NCI-H2171 treated with DMSO at 0.1 percent for 48 hours (cell line): ENCODE data around the gene PPOX.

Source experiments
- DNase-seq: peaks from one replicate; lab custom pipeline; 2025; lab: John Stamatoyannopoulos, UW

PPOX gene

GRCh38 chr1:161153682-161154337, 12.4 kb upstream of the PPOX start, which contains the start of gene UFC1:
Gene UFC1, plus strand, starts transcription at chr1:161153978. Its CDS starts 20 bp downstream, at chr1:161153998.
- DNase-seq = peak; percentile 94

- no peak for DNase-seq
Observed at GRCh38 chr1:161157867-161158266, 8.4 kb upstream of the PPOX start.

GRCh38 chr1:161158316-161159010, 7.8 kb upstream of the PPOX start:
- DNase-seq = no peak

DNA sequence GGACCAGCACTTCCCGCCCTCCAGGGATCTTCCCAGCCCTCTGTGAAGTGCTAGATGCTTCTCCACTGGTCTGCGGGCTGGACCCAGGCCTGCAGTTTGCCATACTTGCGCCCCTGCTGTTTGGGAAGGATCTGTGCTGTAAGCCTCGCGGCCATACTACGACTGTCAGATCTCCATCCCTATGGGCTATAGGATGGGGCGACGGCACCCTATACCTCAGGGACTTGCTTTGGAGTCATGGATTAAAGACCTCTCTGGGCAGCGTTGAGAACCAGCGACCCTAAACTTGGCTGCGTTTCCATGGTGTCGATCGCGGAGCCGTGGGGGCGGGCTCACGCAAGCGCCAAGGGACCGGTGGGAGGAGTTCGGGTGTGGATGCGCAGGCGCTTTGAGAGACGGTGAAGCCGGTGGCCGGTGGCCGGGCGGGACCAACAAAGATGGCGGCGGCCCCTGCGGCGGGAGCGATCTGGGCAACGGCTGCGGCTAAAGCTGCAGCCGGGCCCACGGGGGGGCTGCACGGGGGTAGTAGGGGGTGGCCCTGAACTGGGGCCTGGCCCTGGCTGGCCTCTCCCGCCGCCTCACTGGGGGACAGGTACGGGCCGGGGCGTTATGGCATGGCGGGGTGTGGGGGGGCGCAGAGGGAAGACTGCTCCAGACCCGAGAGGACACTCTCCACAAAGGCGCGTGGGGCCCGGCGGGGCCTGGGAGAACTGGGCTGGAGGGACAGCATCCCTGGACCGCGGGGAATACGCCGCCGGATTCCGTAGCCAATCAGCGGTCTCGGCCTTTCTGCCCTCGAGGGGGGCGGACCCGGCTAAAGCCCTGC, 6.9 kb upstream of the PPOX start, which contains the start of gene USP21:
USP21 (plus strand) TSS at position 414 of the 826 bp plus-strand sequence. CDS start 1,141 bp downstream, outside the sequence.
- peak; percentile 89 for DNase-seq

DNA sequence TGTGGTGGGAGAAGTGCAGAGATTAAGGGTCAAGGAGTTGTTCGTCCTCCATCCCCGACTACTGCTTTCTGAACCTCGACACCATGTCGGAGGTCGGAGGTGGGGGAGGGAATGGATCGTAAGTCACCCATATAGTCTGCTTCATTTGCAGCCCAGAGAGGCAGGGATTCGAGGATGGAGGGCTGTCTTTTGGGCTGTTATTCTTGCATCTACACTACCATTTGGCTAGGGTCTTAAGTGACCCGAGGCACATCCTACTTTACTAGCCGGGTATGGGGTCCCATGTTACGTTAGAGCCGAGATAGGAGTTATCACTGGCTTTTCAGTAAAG, 6.3 kb upstream of the PPOX start:
- no peak for DNase-seq

DNA sequence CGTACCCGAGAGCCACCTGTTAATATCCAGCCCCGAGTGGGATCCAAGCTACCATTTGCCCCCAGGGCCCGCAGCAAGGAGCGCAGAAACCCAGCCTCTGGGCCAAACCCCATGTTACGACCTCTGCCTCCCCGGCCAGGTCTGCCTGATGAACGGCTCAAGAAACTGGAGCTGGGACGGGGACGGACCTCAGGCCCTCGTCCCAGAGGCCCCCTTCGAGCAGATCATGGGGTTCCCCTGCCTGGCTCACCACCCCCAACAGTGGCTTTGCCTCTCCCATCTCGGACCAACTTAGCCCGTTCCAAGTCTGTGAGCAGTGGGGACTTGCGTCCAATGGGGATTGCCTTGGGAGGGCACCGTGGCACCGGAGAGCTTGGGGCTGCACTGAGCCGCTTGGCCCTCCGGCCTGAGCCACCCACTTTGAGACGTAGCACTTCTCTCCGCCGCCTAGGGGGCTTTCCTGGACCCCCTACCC, 5.5 kb upstream of the PPOX start:
- DNase-seq = no peak

- DNase-seq = no peak
Observed at GRCh38 chr1:161161652-161162051, 4.6 kb upstream of the PPOX start.

- DNase-seq = no peak
Observed at GRCh38 chr1:161162052-161162451, 4.2 kb upstream of the PPOX start.

GRCh38 chr1:161162806-161163205, 3.4 kb upstream of the PPOX start:
- DNase-seq = no peak

GRCh38 chr1:161163793-161164192, 2.4 kb upstream of the PPOX start:
- DNase-seq = no peak

GRCh38 chr1:161164901-161165610, 1.2 kb upstream of the PPOX start:
- DNase-seq = no peak

DNA sequence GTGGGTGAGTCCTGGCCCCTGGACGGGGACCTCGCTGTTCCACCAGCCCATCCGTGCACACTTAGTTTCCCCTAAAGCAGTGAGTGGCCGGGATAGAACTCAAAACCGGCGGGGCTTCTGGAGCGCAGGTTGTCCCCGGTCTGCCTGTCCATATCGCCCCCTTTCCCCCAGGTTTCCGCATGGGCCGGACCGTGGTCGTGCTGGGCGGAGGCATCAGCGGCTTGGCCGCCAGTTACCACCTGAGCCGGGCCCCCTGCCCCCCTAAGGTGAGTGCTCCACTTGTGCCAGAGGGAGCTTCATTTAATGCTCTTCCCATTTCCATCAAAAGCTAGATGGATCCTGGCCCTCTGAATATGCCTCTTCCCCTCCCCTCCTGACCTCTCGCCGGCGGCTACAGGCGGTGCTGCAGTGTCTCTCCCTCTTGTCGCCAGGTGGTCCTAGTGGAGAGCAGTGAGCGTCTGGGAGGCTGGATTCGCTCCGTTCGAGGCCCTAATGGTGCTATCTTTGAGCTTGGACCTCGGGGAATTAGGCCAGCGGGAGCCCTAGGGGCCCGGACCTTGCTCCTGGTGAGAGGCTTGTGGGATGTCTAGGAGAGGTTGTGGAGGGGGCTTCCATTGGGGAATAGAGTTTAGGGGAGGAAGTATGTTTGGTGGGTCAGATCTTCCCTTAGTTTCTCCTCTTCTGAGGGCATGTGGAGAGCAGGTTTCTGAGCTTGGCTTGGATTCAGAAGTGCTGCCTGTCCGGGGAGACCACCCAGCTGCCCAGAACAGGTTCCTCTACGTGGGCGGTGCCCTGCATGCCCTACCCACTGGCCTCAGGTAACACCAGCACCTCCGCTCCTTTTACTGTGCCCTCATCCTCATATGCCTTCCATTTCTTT, 683 bp downstream of the PPOX start:
- DNase-seq = peak; percentile 22

- DNase-seq = no peak
Observed at GRCh38 chr1:161168906-161169305, 2.7 kb downstream of the PPOX start.

- DNase-seq = no peak
Observed at GRCh38 chr1:161171191-161171590, 5.0 kb downstream of the PPOX start.

- DNase-seq = no peak
Observed at GRCh38 chr1:161171696-161172095, 5.5 kb downstream of the PPOX start.

- no peak for DNase-seq
Observed at GRCh38 chr1:161172349-161172748, 6.1 kb downstream of the PPOX start.

DNA sequence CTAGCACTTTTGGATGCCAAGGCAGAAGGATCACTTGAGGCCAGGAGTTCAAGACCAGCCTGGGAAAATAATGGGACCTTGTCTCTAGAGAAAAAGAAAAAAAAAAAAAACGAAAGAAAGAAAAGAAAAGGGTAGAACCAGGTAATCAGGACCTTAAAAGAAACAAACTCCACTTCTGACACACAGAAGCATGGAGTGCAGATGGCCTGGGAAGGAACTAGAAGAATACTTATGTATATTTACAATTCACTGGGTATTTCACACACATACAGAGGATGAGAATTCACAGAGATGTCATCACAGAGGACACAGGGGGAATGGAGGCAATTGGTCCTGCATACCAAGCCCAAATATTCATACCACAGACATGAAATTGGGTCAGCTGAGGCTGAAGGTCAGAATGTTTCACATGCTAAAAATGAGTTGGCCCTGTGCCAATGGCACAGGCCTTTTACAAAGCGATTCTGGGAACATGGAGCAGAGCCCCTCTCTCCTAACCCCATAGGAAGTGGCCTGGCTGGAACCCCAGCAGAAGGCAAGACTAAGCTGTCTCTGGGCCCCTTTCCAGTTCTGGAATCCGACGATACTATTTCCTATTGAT, 6.7 kb downstream of the PPOX start:
- no peak for DNase-seq

- no peak for DNase-seq
Observed at GRCh38 chr1:161173711-161174110, 7.5 kb downstream of the PPOX start.

DNA sequence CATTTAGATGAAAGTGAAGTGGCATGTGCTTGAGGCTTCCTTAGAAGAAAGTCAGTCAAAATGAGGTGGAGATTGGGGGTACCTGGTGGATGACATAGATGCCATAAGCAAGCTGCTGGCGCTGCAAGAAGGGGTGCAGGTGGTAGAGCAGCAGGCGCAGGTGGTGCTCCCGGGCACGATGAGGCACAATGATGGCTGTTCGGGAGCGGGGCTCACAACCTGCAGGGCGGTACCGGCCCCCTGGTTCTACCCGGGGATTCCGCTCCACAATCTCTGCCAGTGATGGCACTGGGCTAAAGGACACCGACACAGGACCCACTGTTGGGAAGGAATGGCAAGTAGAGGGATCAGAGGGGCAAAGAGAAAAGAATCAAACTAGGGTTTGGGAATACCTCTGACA, 8.7 kb downstream of the PPOX start:
- no peak for DNase-seq

- DNase-seq = no peak
Observed at GRCh38 chr1:161175771-161176453, 9.7 kb downstream of the PPOX start.
